GM13977 (cell line): ENCODE data around the gene GPR83.

Source experiments
- DNase-seq: peaks from one replicate; pipeline ENCODE4 v3.0.0; 2012; ENCODE audit warnings: low spot score
- CTCF ChIP-seq: IDR thresholded peaks from 2 replicates; pipeline ENCODE4 v1.5.1; 2012; ENCODE audit warnings: mild to moderate bottlenecking, control low read depth; ENCODE audit not compliant: insufficient read depth; ENCODE audit errors: extremely low read depth, missing control alignments
- in situ Hi-C: fragments of 300-500 bp; cut with MboI; formaldehyde crosslinking; loops from one replicate; pipeline ENCODE4 v1.12.0; 2022; ENCODE audit warnings: low sequenced_read_pairs, low pct_unique_long_range_greater_than_20kb, mixed read lengths, inconsistent platforms; ENCODE audit not compliant: unreplicated experiment

The GPR83 gene

GRCh38 chr11:94338651-94339050 lies 62.6 kb downstream of the GPR83 start:
- TF ChIP-seq CTCF = no peak
- in situ Hi-C loops = no loop called here
- no peak for DNase-seq

GRCh38 chr11:94336033-94336432 lies 65.2 kb downstream of the GPR83 start:
- TF ChIP-seq CTCF = no peak
- DNase-seq = no peak
- in situ Hi-C loops = no loop called here

GRCh38 chr11:94332814-94333213 lies 68.4 kb downstream of the GPR83 start:
- DNase-seq = no peak
- no peak for TF ChIP-seq CTCF
- in situ Hi-C loops = no loop called here

- TF ChIP-seq CTCF = no peak
- no peak for DNase-seq
- in situ Hi-C loops = no loop called here
These were observed 70.4 kb downstream of the GPR83 start for GRCh38 chr11:94330789-94331188.

GRCh38 chr11:94329501-94329900 lies 71.7 kb downstream of the GPR83 start:
- in situ Hi-C loops = no loop called here

GRCh38 chr11:94328587-94329080 lies 72.6 kb downstream of the GPR83 start:
- no peak for DNase-seq
- TF ChIP-seq CTCF = no peak
- in situ Hi-C loops = no loop called here

More at GRCh38 chr11:94329501-94329900, 71.7 kb downstream of the GPR83 start:
- no peak for DNase-seq
- no peak for TF ChIP-seq CTCF
